HUDEP-2 (cell line): ENCODE measurements around the gene GAS2L2.

Experiments used
- DNase-seq, 76 experiments: peaks; one replicate each; lab custom pipeline; 2025; ENCODE audit not compliant: unreplicated experiment in 76 of 76; lab: John Stamatoyannopoulos, UW

GAS2L2 gene

DNA sequence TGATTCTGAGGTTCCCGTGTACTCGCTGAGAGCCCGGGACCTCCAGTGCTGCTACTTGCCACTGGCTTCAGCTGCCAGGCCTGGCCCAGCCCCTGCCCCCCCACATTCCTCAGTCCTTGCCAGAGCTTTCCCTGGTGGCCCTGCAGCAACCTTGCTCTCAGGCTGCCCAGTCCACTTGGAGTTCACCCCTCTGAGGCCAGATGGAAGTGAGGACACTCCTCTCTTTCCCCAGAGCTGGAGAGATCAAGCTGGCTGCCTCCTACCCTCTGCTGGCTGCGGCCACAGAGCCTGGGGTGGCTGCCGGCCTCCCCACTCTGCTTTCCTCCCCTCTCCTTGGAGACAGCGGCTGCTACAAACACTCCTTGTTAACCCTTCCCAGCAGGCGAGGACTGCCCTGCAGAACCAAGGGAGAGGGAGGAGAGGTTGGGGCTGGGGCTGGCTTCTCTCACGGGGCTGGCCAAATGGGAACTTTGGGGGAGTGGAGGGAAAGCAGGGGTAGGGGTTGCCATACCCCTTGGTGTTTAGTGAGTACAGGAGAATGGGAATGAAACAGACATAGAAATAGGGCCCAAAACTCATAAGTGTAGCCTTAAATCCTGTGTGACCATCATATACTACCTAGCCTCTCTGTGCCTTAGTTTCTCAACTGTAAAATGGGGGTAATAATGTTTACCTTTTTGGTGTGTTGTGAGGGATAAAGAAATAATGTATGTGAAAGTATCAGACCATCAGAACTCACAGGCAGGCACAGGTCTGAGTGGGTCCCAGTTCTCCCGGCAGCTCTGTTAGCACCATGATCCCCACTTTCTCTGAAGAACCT is at the start of gene GAS2L2:
TSS of gene GAS2L2 (minus strand) at position 295 of the 820 bp plus-strand sequence. CDS start 389 bp downstream, outside the sequence.
- no peak for DNase-seq

GRCh38 chr17:35801583-35802224 is 48.7 kb upstream of the GAS2L2 start:
- DNase-seq = peak in 33 of 76 experiments; percentile 6 to 56 (median 24)

DNA sequence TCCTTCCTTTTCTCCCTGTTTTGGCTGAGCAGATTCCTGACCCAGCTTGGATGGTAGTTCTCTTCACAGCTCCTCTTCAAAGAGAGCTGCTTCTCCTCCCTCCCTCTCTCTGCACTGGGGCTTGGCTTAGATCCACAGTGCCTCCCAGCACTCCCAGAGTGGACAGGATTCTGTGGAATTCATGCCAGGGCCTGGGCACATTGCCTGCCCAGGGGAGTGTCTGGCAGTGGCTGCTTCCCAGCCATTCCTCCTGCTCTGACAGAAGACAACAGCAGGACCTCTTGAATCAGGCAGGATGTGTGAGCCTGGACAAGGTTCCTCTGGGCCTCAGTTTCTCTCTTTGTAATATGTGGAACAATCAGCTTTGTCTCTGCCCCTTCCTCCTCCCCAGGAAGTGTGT is 46.9 kb upstream of the GAS2L2 start:
- no peak for DNase-seq

DNA sequence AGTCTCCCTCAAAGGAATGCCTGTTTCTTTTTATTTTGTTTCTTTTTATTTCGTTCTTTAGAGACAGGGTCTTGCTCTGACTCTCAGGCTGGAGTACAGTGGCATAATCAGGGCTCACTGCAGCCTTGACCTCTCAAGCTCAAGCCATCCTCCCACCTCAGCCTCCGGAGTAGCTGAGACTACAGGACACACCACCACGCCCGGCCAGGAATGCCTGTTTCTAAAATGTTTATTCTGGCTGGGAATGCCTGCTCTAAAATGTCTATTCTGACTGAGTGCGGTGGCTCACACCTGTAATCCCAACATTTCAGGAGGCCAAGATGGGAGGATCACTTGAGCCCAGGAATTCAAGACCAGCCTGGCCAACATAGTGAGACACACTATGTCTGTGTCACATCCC is 44.9 kb upstream of the GAS2L2 start:
- no peak for DNase-seq

- DNase-seq = no peak
Measured at GRCh38 chr17:35797370-35797769, 44.3 kb upstream of the GAS2L2 start.

DNA sequence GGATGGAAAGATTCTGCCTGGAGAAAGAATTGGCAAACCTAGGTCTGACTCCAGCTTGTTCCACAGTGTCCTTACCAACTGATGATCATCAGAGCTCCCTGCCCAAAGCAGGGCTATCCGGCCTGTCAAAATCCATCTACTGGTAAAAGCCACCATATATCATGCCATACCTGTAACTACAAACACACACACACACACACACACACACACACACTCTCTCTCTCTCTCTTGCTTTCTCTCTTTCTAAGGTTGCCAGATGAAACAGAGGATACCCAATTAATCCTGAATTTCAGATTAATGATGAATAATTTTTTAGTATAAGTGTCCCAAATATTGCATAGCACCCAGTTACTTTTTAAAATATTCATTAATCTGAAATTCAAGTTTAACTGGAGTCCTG is 43.9 kb upstream of the GAS2L2 start:
- DNase-seq = no peak

- DNase-seq = no peak
Measured at GRCh38 chr17:35795871-35796265, 42.8 kb upstream of the GAS2L2 start.

DNA sequence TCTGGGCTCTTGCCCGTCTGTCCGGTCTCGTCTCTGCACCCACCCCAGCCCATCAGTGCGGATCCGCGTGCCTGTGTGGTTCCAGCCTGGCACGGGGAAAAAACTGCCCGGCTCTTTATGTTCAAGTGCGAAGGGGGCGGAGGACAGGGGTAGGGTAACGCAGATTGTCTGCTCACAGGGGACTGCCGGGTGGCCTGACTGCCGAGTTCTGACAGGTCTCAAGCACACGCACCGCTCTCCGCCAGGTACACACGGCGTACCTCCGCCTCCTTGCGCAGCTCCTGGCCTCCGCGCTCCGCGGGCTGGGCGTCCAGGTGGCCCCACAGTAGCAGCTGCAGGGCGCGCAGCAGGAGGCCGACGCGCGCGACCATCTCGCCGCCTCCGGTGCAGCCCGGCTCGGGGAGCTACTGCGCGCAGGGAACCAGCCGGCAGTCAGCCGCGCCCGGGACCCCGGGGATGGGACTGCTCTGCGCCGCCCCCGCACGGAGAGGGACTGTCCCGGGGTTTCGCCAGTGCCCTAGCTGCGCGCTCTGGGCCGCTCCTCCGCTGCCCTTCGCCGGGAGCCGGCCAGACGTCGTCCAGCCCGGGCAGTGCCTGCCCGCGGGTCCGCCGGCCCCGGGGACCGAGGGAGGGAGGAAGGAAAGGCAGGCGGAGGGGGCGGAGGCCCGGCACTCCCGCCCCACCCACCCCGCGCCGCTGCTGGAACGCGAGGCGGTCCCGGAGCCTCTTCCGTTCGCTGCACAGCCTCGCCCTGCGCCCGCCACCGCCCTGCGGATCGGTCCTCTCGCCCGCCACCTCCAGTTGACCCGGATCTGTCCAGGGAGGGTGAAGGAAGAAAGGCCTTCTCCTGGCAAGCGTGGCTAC is 42.2 kb upstream of the GAS2L2 start, which contains the start of gene MMP28:
TSS of gene MMP28 (minus strand) at position 635 of the 864 bp plus-strand sequence. CDS start at position 371, 264 bp downstream.
- DNase-seq = peak in 13 of 76 experiments; percentile 4 to 45 (median 22)

- DNase-seq = no peak
Measured at GRCh38 chr17:35793257-35793656, 40.2 kb upstream of the GAS2L2 start.

DNA sequence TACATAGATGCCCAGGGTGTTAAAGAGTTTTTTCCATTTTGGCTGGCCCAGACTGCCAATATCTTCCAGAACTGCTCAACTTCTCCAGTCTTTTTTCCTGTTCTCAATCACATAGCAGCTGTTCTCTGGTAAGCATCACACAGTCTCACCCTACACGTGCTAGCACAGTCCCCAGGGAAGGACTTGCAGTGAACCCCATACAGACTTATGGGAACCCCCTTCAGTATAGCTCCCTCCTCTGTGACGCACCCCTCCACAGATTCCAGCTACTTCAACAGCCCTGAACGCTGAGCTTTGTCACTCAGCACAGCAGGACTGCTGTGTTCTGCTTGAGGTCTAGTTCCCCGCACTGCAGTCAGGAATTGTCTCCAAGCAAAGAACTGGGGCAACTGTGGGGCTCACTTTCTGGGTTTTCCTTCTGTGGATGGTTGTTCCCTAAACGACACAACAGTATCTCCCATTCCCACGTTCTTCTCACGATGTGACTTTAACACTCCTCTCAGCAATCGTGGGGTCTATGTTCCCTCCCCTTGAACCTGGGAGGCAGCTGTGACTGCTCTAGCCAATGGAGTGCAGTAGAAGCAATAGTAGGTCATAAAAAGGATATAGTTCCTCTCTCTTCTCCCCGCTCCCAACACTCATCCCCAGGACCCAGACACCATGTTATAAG is 38.8 kb upstream of the GAS2L2 start:
- no peak for DNase-seq

GRCh38 chr17:35790841-35791240 is 37.8 kb upstream of the GAS2L2 start:
- DNase-seq = no peak

- no peak for DNase-seq
Measured at GRCh38 chr17:35788477-35789368, 35.7 kb upstream of the GAS2L2 start.

DNA sequence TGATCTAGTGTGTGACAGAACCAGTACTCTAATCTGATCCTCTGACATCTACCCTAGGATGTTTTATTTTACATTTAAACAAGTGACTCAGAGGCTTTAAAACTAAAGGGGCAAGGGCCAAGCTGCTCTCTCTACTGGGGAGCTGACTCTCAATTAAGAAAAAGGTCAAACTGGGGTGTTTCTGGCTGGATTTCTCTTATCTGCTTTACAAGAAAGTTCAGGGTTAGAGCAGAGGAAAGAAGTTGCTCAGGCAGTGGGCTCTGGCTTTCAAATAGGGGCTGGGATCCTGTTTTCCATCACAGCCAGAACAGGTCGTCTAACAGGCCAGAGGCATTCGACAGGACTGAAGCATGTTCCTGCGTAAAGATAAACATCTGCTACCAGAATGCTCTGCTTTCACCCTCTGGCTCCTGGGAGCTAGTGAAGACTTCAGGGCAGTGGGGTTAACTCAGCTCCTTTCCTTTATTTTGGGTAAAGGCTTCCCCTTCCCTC is 33.9 kb upstream of the GAS2L2 start:
- no peak for DNase-seq

DNA sequence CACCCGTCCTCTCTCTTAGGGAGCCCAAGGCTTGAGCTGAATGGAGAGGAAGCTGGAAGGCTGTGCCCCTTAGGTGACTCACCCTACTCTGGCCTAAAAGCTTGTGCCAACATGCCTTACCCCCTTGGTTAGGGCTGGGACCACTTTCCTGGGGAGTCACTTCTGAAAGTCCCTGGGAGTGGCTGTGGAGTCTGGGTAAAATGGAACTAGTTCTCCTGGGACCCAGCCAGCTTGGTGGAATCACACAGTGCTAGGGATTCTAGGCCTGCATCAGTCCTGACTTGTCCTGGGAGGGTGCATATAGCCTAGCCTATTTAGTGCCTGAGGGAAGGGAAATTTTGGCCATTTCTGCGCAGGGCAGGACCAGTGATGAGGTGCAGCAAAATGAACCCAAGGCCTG is 31.9 kb upstream of the GAS2L2 start:
- DNase-seq = no peak

DNA sequence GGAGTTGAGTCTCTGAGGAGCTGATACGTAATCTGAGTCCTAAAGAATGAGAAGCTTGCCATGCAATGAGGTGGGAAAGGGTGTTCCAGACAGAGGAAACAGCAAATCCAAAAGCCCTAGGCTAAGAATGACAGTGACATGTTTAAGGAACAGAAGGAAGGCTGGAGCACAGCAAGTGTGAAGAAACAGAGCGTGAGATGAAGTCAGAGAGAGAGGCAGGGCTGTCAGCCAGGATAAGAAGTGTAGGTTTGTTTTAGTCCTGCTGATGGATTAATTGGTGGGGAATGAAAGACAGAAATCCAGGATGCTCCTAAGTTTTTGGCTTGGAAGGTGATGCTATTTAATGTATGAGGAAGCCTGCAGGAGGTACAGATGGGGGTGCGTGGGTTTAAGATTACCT is 27.9 kb upstream of the GAS2L2 start:
- no peak for DNase-seq

DNA sequence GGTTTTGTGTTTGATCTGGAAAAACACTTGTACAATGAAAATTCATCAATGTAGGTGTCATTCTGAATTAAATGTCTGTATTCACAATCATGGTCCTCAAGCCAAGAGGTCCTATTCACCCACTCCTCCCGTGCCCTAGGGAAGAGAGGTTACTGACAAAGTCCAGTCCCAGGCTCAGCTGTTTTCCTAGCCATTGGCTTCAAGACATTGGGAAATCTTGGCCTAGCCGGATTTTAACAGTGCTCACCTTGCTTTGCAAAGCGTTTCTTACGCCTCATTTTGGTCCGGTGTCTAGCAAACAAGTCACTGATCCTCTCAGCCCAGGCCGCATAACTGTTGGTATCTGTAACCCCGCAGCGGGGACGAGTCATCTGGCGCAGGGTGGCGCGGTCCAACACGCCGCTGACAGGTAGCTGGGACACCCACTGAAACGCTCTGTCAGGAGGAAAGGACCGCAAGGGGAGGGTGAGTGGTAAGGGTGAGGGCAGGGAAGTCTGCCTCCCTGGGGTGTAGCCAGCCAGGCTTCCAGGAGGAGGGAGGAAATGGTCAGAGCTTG is 25.7 kb upstream of the GAS2L2 start:
- no peak for DNase-seq

DNA sequence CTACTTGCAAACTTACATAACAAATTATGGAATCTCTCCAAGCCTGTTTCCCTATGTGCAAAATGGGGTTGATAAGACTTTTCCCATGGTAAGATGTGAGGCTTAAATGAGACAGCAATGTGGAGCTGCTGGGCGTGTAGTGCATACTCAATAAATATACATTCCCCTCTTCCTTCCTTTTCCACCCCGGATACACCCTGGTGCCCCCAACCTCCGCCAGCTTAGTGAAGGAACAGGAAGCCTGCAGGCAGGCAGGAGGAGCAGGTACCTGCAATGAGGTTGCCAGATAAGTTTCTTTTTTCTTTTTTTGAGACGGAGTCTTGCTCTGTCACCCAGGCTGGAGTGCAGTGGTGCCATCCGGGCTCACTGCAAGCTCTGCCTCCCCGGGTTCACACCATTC is 22.5 kb upstream of the GAS2L2 start:
- DNase-seq = no peak

DNA sequence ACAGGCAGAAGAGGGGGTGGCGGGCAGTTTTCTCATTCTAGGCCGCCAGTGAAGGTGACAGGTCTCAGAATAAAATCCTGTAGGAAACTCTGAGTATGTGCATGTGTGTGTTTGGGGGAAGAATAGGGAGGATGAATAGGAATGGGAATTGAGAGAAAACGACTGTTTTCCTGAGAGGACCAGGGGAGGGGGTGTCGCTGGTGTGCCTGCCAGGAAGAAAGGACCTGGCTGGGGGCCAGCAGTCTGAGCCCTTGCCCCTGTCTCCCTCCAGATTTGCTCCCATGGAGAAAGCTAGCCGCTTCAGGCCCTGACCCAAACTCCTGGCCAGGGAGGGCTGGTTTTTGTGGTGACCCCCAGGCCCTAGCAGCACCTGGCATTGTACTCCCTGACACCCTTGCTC is 22.0 kb upstream of the GAS2L2 start:
- DNase-seq = no peak

- DNase-seq = no peak
Measured at GRCh38 chr17:35774499-35774898, 21.5 kb upstream of the GAS2L2 start.
